HG03442 (cell line): ENCODE measurements around the gene PHKA2.
"Not testable (repeated sequence)": the region's sequence is repeated elsewhere in the genome, so short reads cannot be mapped to it uniquely, and the experiment has no call there.

Experiments
- ATAC-seq: cut with Tn5 transposase; IDR thresholded peaks from one replicate; pipeline ENCODE4 v1.9.1; 2021; ENCODE audit warnings: mild to moderate bottlenecking, moderate library complexity; ENCODE audit not compliant: unreplicated experiment

The PHKA2 gene, protein sequence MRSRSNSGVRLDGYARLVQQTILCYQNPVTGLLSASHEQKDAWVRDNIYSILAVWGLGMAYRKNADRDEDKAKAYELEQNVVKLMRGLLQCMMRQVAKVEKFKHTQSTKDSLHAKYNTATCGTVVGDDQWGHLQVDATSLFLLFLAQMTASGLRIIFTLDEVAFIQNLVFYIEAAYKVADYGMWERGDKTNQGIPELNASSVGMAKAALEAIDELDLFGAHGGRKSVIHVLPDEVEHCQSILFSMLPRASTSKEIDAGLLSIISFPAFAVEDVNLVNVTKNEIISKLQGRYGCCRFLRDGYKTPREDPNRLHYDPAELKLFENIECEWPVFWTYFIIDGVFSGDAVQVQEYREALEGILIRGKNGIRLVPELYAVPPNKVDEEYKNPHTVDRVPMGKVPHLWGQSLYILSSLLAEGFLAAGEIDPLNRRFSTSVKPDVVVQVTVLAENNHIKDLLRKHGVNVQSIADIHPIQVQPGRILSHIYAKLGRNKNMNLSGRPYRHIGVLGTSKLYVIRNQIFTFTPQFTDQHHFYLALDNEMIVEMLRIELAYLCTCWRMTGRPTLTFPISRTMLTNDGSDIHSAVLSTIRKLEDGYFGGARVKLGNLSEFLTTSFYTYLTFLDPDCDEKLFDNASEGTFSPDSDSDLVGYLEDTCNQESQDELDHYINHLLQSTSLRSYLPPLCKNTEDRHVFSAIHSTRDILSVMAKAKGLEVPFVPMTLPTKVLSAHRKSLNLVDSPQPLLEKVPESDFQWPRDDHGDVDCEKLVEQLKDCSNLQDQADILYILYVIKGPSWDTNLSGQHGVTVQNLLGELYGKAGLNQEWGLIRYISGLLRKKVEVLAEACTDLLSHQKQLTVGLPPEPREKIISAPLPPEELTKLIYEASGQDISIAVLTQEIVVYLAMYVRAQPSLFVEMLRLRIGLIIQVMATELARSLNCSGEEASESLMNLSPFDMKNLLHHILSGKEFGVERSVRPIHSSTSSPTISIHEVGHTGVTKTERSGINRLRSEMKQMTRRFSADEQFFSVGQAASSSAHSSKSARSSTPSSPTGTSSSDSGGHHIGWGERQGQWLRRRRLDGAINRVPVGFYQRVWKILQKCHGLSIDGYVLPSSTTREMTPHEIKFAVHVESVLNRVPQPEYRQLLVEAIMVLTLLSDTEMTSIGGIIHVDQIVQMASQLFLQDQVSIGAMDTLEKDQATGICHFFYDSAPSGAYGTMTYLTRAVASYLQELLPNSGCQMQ

DNA sequence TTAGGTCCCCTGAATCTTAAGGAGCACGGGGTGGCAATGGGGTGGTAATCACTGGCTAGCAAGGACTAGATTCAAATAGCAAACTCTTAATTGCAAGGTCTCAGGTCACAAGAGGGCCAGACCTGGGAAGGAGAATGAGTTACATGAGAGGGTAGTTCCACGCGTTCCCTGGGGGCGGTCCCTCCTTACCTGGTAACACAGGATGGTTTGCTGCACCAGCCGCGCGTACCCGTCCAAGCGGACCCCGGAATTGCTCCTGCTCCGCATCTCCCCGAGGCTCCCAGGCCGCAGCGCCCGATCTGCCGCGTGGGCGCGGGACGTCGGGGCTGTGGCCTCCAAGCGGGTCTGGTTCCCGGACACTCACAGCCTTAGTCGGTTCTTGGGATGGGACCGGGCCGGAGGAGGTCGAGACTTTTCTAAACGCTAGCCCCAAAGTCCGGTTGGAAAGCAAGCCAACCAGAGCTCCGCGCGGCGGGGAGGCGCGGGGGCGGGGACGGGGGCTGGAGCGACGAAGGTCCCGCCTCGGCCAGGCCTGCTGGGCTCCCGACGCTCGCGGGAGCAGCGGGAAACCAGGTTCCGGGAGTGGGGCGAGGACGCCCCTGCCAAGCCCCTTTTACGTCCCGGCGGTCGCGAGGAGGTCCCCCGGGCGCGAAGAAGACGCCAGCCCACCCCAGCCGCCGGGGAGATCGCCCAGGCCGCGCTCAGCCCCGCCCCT, at the start of gene PHKA2:
PHKA2 (minus strand) TSS at position 449 of the 715 bp plus-strand sequence; CDS start at position 267, 182 bp downstream.
- peak; percentile 35 for ATAC-seq

DNA sequence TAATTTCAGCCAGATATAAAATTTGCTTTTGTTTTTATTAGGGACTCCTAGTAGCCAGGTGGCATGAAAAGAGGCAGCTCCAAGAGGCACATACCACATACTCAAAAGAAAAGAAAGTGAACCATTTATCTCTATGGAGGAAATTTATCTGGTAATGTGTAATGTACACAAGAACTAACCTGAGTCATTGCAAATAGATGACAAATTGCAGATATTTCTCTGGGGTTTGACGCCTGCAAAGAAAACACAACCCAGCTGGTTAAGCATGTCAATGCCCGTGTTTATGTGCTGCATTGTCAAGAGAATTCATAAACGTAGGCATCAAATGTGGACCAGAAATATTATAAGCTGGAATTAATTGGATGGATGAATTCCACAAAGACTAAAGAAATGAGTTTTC, 46.9 kb upstream of the PHKA2 start:
- ATAC-seq: no peak

DNA sequence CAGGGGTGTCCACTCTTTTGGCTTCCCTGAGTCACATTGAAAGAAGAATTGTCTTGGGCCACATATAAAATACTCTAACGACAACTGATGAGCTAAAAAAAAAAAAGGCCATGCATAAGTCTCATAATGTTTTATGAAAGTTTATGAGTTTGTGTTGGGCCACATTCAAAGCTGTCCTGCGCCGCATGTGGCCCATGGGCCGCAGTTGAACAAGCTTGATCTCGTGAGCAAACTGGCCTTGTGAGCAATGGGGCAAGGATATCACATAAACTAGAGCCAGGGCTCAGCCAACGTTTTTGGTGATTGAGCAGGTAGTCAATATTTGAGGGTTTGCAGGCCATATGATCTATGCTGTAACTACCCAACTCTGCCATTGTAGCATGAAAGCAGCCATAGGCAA, 44.6 kb upstream of the PHKA2 start:
- no peak for ATAC-seq

DNA sequence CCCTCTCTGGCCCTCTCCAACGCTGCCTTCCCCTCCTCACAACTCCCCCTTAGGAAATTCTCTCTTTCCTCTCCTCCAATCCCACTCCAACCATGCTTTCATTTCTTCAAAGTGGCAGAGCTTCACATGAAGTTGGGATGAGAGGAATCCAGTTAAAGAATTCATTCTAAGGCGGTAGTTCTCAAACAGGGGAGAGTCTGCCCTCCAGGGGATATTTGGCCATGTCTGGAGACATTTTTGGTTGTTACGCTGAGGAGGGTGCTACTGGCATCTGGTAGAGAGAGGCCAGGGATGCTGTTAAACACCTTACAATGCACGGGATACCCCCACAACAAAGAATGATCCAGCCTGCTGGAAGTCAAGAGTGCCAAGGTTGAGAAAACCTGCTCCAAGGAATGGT, 40.5 kb upstream of the PHKA2 start:
- no peak for ATAC-seq

DNA sequence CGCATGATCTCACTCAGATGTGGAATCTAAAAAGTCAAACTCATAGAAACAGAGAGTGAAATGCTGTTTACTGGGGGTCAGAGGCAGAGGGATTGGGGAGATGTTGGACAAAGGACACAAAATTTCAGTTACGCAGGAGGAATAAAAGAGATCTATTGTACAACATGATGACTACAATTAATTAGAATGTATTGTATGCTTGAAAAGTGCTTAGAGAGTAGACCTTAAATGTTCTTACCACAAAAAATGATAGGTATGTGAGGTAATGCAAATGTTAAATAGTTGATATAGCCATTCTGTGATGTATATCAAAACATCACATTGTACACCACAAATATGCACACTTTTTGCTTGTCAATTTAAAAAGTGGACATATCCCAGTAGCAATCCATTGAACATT, 36.1 kb upstream of the PHKA2 start:
- no peak for ATAC-seq

DNA sequence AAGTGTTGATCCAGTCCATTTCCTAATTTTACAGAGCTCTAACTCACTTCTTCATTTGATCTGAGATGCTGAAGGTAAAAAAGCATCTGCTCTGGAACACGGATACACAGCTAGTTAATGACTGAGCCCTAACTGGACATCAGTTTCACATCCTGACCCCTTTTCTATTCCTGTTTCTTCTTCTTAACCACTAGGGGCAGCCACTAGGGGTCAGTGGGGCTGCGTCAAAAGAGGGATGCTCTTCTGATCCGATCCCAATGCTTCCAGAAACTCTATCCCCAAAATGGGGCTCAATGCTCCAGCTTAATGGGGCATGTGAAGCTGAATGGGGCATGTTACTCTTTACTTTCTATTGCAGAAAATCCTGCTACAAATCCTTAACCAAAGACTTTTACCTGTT, 33.4 kb upstream of the PHKA2 start:
- ATAC-seq: no peak

DNA sequence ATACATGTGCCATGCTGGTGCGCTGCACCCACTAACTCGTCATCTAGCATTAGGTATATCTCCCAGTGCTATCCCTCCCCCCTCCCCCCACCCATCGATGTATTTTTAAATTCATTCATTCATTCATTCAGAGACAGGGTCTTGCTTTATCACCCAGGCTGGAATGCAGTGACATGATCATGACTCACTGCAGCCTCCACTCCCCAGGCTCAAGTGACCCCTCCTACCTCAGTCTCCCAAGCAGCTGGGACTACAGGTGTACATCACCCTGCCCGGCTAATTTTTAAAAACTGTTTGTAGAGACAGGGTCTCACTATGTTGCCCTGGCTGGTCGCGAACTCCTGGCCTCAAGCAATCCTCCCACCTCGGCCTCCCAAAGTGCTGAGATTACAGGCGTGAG, 32.7 kb upstream of the PHKA2 start:
- not testable (repeated sequence) for ATAC-seq

DNA sequence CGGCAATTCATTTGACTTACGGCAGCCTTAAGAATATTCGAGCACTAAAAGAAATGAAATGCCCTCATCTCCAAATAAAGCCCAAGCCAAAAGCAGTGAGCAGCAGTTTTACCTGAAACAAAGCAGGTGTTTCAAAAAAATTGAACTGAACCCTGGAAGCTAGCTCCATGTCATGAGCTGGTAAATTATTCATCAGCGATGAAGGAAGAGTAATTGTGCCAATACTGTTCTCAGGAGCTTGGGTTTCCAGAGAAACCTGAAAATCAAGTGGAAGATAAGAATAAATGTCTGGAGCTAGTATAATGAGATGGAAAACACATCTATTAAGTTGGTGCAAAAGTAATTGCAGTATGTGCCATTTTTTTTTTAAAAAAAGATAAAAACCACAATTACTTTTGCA, 24.0 kb upstream of the PHKA2 start:
- no peak for ATAC-seq

DNA sequence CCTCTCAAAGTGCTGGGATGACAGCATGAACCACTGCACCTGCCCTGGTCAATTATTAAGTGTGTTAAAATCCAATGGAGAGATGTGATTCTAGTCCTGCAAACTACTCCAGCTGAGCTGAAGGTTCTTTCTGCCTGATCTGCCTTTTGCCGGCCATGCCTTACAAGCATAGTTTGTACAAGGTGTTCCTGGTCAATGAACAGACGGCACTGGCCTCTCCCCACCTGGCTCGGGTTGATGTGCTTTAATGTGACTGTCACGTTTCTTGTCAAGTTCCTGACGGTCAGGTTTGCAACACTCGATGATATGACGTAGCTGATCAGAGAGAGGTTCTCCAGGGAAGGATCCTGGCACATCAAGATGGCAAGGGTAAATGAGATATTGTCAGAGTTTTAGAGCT, 23.1 kb upstream of the PHKA2 start:
- no peak for ATAC-seq

DNA sequence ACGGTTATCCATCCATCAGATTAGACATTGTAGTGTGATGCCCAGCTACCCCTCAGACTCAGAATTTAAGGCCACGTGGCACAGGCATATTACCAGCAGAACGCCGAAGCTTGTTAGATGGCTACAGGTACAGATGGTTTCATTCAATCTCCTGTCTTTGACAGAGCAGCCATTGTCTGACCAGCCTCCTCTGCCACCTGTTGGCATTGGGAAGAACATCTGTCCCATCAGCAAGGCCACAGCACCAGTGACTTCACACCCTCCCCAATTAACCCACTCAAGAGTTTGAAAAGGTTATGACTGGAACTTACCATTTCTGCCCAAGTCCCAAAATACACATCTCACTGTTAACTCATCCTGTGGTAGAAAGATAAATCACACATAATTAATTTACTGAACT, 22.0 kb upstream of the PHKA2 start:
- ATAC-seq: no peak

DNA sequence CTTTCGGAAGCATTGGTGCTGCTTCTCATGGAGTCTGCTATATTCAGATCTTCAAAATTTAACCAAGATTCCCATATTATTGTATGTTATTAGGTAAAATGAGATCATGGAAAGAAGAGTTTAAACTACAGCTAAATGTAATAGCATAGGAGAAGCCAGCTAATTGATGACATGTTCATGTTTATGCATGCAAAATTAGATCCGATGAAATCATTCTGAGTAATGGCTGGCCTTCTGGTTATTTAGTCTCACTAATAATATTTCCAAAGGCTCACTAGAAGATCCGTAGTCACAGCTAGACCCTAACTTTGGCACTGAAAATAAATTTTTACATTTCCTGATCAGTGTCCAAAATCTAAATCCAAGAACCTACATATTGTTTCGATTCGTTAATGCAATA, 19.8 kb upstream of the PHKA2 start:
- ATAC-seq: no peak

DNA sequence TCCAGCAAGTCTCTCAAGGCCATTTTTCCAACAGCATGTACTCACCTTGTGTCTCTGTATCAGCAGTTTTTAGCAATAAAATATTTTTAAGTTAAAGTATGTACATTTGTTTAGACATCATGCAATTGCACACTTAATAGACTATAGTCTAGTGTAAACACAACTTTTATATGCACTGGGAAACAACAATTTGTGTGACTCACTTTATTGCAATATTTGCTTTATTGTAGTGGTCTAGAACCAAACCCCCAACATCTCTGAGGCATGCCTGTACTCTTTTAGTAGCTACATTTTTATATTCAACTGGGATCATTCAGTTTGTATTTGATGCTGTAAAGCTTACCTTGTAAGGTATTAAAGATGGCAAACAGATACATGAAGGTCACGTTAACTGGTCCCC, 14.7 kb upstream of the PHKA2 start:
- ATAC-seq: no peak

DNA sequence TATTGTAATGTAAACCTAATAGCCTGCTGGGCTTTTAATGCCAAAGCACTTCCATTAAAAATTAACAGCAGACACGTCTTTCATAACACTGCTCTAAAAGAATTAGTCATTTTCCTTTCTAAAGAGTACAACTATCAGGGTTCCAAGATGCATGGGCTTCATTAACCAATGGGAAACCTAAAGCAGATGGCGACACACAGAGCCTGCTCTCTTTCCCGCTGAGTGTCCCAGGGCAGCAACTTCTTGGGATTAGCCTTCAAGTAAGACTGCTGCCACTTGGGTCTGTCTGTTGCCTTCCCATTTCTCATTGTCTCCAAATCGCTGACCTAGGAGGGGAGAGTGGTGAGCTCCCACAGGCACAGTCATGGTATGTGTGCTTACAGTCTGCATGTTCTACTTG, 14.0 kb upstream of the PHKA2 start:
- ATAC-seq: no peak

DNA sequence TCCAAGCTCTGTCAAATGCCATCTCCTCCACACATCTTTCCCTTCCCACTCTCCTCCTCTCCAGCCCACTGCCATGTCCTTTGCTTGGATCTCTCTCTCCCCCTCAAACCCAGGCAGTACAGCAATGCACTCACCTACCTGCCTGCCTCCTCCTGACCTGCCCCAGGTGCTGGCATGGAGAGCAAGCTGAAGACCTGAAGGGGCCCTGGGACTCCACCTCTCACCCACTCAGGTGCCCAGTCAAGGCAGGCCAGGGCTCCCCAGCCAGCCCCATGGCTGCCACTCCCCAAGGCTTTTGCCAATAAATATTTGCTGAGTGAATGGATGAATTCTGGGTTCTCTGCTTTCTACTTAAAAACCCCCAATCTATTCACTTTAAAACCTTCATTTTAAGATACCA, 12.6 kb upstream of the PHKA2 start:
- ATAC-seq: no peak

DNA sequence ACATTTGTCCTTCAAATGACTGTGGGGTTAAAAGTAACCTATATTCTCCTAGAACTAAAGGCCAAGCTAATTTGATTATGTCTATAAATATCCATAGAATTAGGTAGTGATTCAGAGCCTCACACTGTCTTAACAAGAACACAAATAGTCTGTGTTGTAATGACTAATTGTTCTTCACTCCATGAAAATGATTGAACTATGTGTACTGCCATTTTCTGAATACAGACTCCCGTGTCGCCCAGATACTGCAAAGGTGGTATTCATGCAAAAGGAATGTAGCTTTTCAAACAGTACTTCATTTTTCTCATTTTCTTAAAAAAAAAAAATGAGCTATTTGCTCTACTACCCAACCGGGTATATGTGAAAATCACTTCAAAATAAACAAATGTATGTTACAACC, 11.3 kb upstream of the PHKA2 start:
- ATAC-seq: no peak

DNA sequence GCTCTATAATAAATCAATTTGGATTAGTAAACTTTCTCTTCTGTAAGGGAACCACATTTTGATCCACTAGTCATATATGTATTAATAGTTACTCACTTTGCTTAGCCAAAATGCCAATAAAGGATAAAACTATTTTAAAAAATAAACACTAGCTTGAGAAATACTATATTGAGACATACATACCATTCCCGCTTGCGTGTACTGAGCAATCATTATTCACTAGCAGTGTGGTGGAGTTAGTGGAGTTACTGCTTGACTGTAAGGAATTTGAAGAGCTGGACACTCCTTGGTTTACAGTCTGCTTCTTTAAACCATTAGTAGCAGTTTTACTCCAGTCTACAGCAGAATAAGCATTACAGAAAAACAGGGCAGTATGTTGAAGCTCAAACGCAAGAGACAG, 10.8 kb upstream of the PHKA2 start:
- no peak for ATAC-seq

DNA sequence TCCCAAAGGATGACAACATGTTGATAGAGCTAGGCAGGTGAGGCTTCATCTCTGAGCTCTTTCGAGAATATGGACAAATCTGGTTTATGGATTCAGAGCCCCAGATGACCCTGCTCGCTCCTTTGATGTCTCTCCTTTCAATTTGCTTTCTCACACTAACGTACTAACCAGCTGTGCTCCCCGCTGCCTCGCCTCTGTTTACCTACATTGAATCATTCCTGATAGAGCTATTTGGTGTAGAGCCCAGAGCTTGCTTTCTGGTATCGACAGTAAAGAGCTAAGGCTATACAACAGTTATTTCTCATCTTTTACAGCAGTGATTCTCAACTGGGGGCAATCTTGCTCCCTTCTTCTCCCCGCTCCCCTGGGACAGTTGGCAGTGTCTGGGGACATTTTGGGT, 8.9 kb upstream of the PHKA2 start:
- ATAC-seq: no peak

DNA sequence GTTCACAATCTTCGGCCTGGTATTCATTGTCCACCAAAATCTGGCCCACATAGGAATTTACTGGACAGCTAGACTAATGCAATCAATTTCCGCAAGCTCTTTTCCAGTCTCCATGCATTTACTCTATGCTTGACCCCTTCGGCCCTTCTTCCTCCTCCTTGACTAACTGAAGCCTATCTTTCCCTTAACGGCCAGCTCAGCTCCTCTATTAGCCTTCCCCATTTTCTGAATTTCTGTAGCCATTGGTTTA, 1.2 kb upstream of the PHKA2 start:
- no peak for ATAC-seq

DNA sequence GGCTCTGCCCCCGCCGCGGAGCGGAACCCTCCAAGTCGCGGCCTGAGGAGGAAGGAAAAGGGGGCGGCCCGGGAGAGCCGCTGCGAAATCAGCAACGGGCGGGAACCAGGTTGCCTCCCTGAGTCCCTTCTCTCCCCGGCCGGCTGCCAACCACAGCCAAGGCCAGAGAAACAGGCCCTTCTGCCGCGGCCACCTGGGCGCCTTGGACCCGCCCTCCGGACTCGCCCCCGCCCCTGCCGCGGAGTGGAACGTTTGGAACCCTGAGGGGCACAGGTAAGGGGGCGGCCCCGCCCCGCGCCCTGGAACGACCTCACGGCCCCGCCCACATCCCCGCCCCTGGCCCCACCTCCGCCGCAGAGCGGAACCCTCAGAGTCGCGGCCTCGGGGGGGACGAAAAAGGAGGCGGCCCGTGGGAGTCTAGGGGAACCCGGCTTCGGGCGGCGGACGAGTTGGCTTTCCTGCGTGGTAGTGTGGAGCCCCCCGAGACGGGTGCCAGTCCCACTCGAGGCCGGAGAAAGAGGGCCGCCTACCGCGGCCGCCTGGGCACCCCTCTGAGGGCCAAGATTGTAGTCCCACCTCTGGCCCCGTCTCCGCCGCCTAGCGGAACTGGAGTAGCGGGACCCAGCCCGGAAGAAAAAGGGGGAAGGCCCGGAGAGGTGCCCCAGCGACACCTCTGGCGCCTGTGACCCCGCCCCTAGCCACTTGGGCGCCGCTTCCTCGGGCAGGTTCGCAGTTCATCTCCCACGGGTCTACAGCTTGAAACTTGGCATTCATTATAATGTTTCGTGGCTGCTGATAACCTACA, 669 bp upstream of the PHKA2 start:
- peak; percentile 80 for ATAC-seq

DNA sequence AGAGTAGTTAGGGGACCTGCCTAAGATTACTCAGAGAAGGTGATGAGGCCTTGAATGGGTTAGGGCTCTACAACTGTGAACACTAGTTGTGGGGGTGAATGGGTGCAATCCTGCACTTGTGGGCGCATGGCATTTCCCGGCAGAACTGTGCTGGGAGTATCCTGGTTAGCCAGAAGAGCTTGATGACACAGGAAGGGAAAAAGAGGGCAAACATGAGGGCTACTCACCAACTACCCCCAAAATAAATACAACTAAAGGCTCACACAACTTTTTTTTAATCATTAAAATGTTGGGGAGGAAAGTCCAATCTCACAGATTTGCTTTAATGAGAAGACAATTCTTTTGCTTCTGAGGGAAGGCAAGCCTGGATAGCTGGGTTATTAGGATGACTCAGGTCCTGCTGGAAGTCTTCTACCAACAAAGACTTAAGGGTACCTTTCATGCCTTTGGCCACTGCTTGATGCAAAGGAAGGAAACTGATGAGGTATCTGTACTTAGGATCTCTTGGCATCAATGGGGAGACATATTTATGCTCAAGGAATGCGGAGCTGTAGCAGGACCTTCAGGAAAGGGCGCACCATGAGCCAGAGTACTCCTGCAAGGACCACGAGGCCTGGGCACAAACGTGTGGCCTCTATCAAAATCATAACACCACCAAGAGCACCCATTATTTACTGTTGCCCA, 2.6 kb downstream of the PHKA2 start:
- ATAC-seq: no peak
